ENCODE data around the gene MVK. TPM values are rescaled to one million over a fixed set of nuclear protein-coding genes. Genes with fewer than 3 reads are reported as not detected.

The MVK gene
- total and polyA plus RNA-seq, 7 donors: 9.1 to 40.8 (median 13.8) TPM

GRCh38 chr12:109558374-109559199, 15.0 kb upstream of the MVK start:
- Histone ChIP-seq H3K27ac (no peak overlapping the region), H3K4me1 (no peaks in the 10 kb centered on the region), H3K36me3 (peaks cover 0 to 27% (median 3%) of the 10 kb centered on the region in 4 donors), H3K9me3 (no peaks in the 10 kb centered on the region), H3K27me3 (peaks cover 0 to 7% (median 0%) of the 10 kb centered on the region in 3 donors), H3K4me3 (no peak overlapping the region)
- intact Hi-C loops (cut with DNase I): no loop called here
- no peak for TF ChIP-seq EP300 (IDR thresholded peaks at IDR 0.05)
- no peak for TF ChIP-seq POLR2A (IDR thresholded peaks at IDR 0.05)
- TF ChIP-seq POLR2AphosphoS5 (IDR thresholded peaks at IDR 0.05): no peak
- no peak for TF ChIP-seq CTCF (IDR thresholded peaks at IDR 0.05)
- WGBS, 2 donors: 32 to 72% methylated on average over 25 of the region's 25 CpGs
- DNase-seq: no peak

- H3K4me1 ChIP-seq: no peaks in the 10 kb centered on the region
- no peaks in the 10 kb centered on the region for H3K9me3 ChIP-seq
- H3K4me3 ChIP-seq: no peak overlapping the region
- peaks cover 0 to 32% (median 3%) of the 10 kb centered on the region in 4 donors for H3K36me3 ChIP-seq
- peaks cover 0 to 1% (median 0%) of the 10 kb centered on the region in 3 donors for H3K27me3 ChIP-seq
- intact Hi-C loops (cut with DNase I): no loop called here
- no peak for TF ChIP-seq POLR2AphosphoS5 (IDR thresholded peaks at IDR 0.05)
- no peak for TF ChIP-seq POLR2A (IDR thresholded peaks at IDR 0.05)
- no peak for TF ChIP-seq CTCF (IDR thresholded peaks at IDR 0.05)
- no peak for DNase-seq
- no peak overlapping the region for H3K27ac ChIP-seq
- 90 to 97% methylated on average over 6 of the region's 6 CpGs for WGBS, 2 donors
Observed at GRCh38 chr12:109559200-109559505, 14.4 kb upstream of the MVK start.

- no peak for DNase-seq
- H3K36me3 ChIP-seq: peaks cover 0 to 37% (median 4%) of the 10 kb centered on the region in 4 donors
- H3K4me3 ChIP-seq: no peak overlapping the region
- H3K27ac ChIP-seq: no peak overlapping the region
- no peaks in the 10 kb centered on the region for H3K4me1 ChIP-seq
- intact Hi-C loops (cut with DNase I): no loop called here
- H3K27me3 ChIP-seq: no peaks in the 10 kb centered on the region
- no peaks in the 10 kb centered on the region for H3K9me3 ChIP-seq
- TF ChIP-seq POLR2AphosphoS5 (IDR thresholded peaks at IDR 0.05) (no peak), EP300 (IDR thresholded peaks at IDR 0.05) (no peak)
- WGBS, 2 donors: 96 to 97% methylated on average over 10 of the region's 10 CpGs
Observed at GRCh38 chr12:109559601-109560000, 14.0 kb upstream of the MVK start.

GRCh38 chr12:109560867-109561710, 12.5 kb upstream of the MVK start:
- peaks cover 0 to 52% (median 5%) of the 10 kb centered on the region in 4 donors for H3K36me3 ChIP-seq
- no peak overlapping the region for H3K4me3 ChIP-seq
- no peaks in the 10 kb centered on the region for H3K4me1 ChIP-seq
- no peak overlapping the region for H3K27ac ChIP-seq
- H3K9me3 ChIP-seq: no peaks in the 10 kb centered on the region
- intact Hi-C loops (cut with DNase I): no loop called here
- 88 to 94% methylated on average over 30 of the region's 30 CpGs for WGBS, 2 donors
- H3K27me3 ChIP-seq: no peaks in the 10 kb centered on the region
- no peak for TF ChIP-seq POLR2A (IDR thresholded peaks at IDR 0.05)
- no peak for TF ChIP-seq CTCF (IDR thresholded peaks at IDR 0.05)
- TF ChIP-seq EP300 (IDR thresholded peaks at IDR 0.05): no peak
- no peak for TF ChIP-seq POLR2AphosphoS5 (IDR thresholded peaks at IDR 0.05)
- no peak for DNase-seq

GRCh38 chr12:109561711-109562030, 11.9 kb upstream of the MVK start:
- intact Hi-C loops (cut with DNase I): no loop called here
- H3K9me3 ChIP-seq: no peaks in the 10 kb centered on the region
- DNase-seq: no peak
- H3K4me1 ChIP-seq: no peaks in the 10 kb centered on the region
- no peak for TF ChIP-seq EP300 (IDR thresholded peaks at IDR 0.05)
- peaks cover 0 to 57% (median 7%) of the 10 kb centered on the region in 4 donors for H3K36me3 ChIP-seq
- H3K4me3 ChIP-seq: no peak overlapping the region
- H3K27ac ChIP-seq: no peak overlapping the region
- WGBS, 2 donors: 97% methylated on average over 10 of the region's 10 CpGs
- no peaks in the 10 kb centered on the region for H3K27me3 ChIP-seq
